PFSK-1 (cell line): Measurements from ENCODE around the gene CLIC4.

Experiments used
- FOXP2 ChIP-seq: optimal IDR thresholded peaks from 2 replicates; pipeline ENCODE3; 2011; ENCODE audit warnings: borderline replicate concordance, control low read depth, inconsistent platforms; ENCODE audit not compliant: insufficient read depth; ENCODE audit errors: extremely low read length, extremely low read depth
- POLR2AphosphoS5 ChIP-seq: IDR thresholded peaks from 2 replicates; pipeline ENCODE4 v1.6.1; 2012; ENCODE audit warnings: low read depth, mild to moderate bottlenecking, control low read depth, low read length, moderate library complexity
- REST ChIP-seq, 2 experiments: IDR thresholded peaks; 2 replicates each; pipeline versions ENCODE4 v1.6.1 to v1.8.0; 2011 to 2012; ENCODE audit warnings: low read depth in 2 of 2, low read length in 2 of 2, control low read depth in 1 of 2, inconsistent platforms in 1 of 2, mild to moderate bottlenecking in 1 of 2, moderate library complexity in 1 of 2; ENCODE audit not compliant: insufficient read depth in 1 of 2
- SIN3A ChIP-seq: IDR thresholded peaks from 2 replicates; pipeline ENCODE4 v1.6.1; 2012; ENCODE audit warnings: mild to moderate bottlenecking, low read length, moderate library complexity, borderline replicate concordance; ENCODE audit not compliant: insufficient read depth
- TAF1 ChIP-seq: IDR thresholded peaks from 2 replicates; pipeline ENCODE4 v1.6.1; 2012; ENCODE audit warnings: low read length, control low read depth, borderline replicate concordance; ENCODE audit not compliant: insufficient read depth

The CLIC4 gene

GRCh38 chr1:24855474-24855873 lies 110.2 kb downstream of the CLIC4 start:
- TF ChIP-seq POLR2AphosphoS5: no peak
- TF ChIP-seq FOXP2: no peak
- no peak for TF ChIP-seq REST (IDR thresholded peaks at IDR 0.05; ENCODE audit: insufficient read depth in 1 of 2, low read depth in 2 of 2, low read length in 2 of 2)
- TF ChIP-seq SIN3A: no peak
- no peak for TF ChIP-seq TAF1

GRCh38 chr1:24856787-24857506 lies 111.7 kb downstream of the CLIC4 start:
- TF ChIP-seq FOXP2: no peak
- no peak for TF ChIP-seq REST (IDR thresholded peaks at IDR 0.05; ENCODE audit: insufficient read depth in 1 of 2, low read depth in 2 of 2, low read length in 2 of 2)
- TF ChIP-seq TAF1: no peak
- no peak for TF ChIP-seq SIN3A
- TF ChIP-seq POLR2AphosphoS5: no peak

GRCh38 chr1:24857507-24858133 lies 112.4 kb downstream of the CLIC4 start:
- TF ChIP-seq FOXP2: no peak
- no peak for TF ChIP-seq POLR2AphosphoS5
- TF ChIP-seq TAF1: no peak
- TF ChIP-seq REST (IDR thresholded peaks at IDR 0.05; ENCODE audit: insufficient read depth in 1 of 2, low read depth in 2 of 2, low read length in 2 of 2): no peak
- TF ChIP-seq SIN3A: no peak

- no peak for TF ChIP-seq TAF1
- TF ChIP-seq REST (IDR thresholded peaks at IDR 0.05; ENCODE audit: insufficient read depth in 1 of 2, low read depth in 2 of 2, low read length in 2 of 2): no peak
- TF ChIP-seq FOXP2: no peak
- no peak for TF ChIP-seq POLR2AphosphoS5
- TF ChIP-seq SIN3A: no peak
Observed at GRCh38 chr1:24858277-24858676, 113.0 kb downstream of the CLIC4 start.
